Tibial artery (tissue), 4 donors: Measurements from ENCODE around the gene IGLL5.

ENCODE experiments used
- DNase-seq, 2 donors: peaks; one replicate each; pipeline ENCODE4 v3.0.0-alpha.2; 2019
- H3K27ac ChIP-seq, 2 donors: fragments of 200-600 bp; sonication (generic) in 1 of 2; 1 replicate in 1 of 2; 2 replicates in 1 of 2; pipeline ENCODE4 v1.5.1; 2018 to 2019; ENCODE audit warnings: mild to moderate bottlenecking in 1 of 2
- H3K27me3 ChIP-seq, 2 donors: fragments of 200-600 bp; sonication (generic) in 1 of 2; one replicate each; pipeline versions ENCODE4 v1.5.1 to v1.6.0; 2016 to 2019
- H3K36me3 ChIP-seq, 3 donors: fragments of 200-600 bp; sonication (generic) in 2 of 3; one replicate each; pipeline ENCODE4 v1.5.1; 2016 to 2019; ENCODE audit warnings: mild to moderate bottlenecking in 2 of 3
- H3K4me1 ChIP-seq, 4 donors: fragments of 200-600 bp; sonication (generic) in 2 of 4; 1 replicate in 3 of 4; 2 replicates in 1 of 4; pipeline ENCODE4 v1.5.1; 2016 to 2019
- H3K4me3 ChIP-seq, 2 donors: fragments of 200-600 bp; sonication (generic) in 1 of 2; 1 replicate in 1 of 2; 2 replicates in 1 of 2; pipeline ENCODE4 v1.5.1; 2018 to 2019; ENCODE audit warnings: mild to moderate bottlenecking in 2 of 2
- H3K9me3 ChIP-seq, 3 donors: fragments of 200-600 bp; sonication (generic) in 1 of 3; one replicate each; pipeline ENCODE4 v1.5.1; 2016 to 2019
- CTCF ChIP-seq, 2 experiments: fragments of 200-600 bp in 1 of 2; fragments of 450-650 bp in 1 of 2; IDR thresholded peaks; one replicate each; pipeline ENCODE4 v1.5.1; 2017 to 2019; ENCODE audit warnings: antibody characterized with exemption in 2 of 2, mild to moderate bottlenecking in 1 of 2, moderate library complexity in 1 of 2
- intact Hi-C: fragments of 100-400 bp; cut with DNase I; formaldehyde crosslinking; loops from one replicate; pipeline ENCODE4 v1.15.0; 2023; ENCODE audit warnings: low total_unique reads

Gene IGLL5

DNA sequence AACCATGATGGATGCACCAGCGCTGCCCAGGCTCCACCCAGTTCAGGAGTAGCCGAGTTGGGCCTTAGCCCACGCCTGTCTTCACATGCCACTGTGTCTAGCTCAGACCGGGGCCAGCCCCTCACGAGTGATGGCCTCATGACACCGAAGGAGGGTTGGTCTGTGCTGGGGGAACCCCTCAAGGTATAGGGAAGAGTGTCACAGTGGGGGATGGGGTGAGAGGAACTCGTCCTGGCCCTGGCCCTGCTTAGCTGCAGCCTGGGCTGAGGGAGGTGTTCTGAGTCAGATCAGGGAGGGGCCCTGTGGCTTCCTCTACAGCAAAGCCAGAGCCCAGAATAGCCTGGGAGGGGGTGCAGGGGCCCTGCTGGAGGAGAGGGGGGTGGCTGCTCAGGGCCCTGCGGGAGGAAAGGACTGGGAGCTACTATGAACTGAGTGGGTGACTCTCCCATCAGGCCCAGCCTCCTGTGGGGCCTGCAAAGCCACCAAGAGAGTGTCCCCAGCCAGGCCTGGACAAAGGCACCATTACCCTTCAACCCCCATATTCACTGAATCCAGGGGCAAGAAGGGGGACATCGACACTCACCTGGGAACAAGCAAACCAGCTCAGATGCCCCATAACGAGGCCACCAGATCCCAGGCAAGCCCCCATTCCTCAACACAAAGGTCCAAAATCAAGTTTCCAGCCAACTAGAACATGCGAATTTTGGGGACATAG is 41.2 kb downstream of the IGLL5 start:
- H3K27ac ChIP-seq, result no peak overlapping the region
- peaks cover 0 to 25% of the 10 kb centered on the region in 2 donors for H3K27me3 ChIP-seq
- intact Hi-C loops, result no loop called here
- H3K4me1 ChIP-seq, result no peaks in the 10 kb centered on the region
- no peaks in the 10 kb centered on the region for H3K9me3 ChIP-seq
- no peak for DNase-seq
- H3K4me3 ChIP-seq, result no peak overlapping the region
- no peaks in the 10 kb centered on the region for H3K36me3 ChIP-seq
- no peak for TF ChIP-seq CTCF (IDR thresholded peaks at IDR 0.05)

DNA sequence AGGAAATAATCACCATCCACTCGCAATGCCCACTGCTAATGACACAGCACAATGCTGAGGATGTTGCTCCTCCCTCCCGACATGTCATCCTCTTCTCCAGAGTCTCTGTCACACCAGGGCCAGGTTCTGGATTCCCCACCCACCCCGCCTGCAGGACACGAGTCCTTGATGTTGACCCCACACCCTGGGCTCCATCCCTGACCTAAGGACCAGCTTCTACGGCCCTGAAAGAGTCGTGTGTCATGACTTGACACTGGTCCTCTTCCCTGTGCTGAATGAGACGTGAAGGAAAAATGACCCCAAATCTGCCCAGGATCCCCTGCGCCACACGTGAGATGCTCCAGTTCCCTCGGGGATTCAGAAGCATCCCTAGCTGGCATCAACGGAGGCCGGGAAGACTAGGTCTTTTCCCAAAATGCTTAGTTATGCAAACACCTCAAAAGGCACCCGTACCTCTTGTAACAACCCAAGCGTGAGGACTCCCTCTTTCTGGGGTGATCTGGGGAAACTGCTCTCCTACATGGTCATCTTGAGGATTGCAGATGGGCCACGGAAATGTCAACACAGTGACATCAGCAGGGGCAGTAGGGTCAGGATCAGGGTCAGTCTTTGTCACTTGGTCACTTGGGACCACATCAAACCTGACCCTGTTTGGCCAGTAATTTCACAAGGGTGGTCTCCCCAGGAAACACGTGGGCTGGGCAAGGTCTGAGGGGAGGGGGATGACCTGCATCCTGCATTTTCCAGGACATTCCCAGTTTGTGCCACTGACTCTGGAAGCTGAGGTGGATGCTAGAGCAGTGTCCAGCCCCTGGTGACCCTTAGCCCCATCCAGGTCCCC is 42.0 kb downstream of the IGLL5 start:
- intact Hi-C loops, result no loop called here
- Histone ChIP-seq H3K27ac (no peak overlapping the region), H3K27me3 (peaks cover 0 to 25% of the 10 kb centered on the region in 2 donors), H3K36me3 (no peaks in the 10 kb centered on the region), H3K9me3 (no peaks in the 10 kb centered on the region), H3K4me3 (no peak overlapping the region), H3K4me1 (no peaks in the 10 kb centered on the region)
- no peak for TF ChIP-seq CTCF (IDR thresholded peaks at IDR 0.05)
- no peak for DNase-seq

GRCh38 chr22:22930222-22930497 is 42.5 kb downstream of the IGLL5 start:
- Histone ChIP-seq H3K4me1 (no peaks in the 10 kb centered on the region), H3K9me3 (no peaks in the 10 kb centered on the region), H3K27ac (no peak overlapping the region), H3K27me3 (peaks cover 0 to 24% of the 10 kb centered on the region in 2 donors), H3K4me3 (no peak overlapping the region), H3K36me3 (no peaks in the 10 kb centered on the region)
- DNase-seq, result no peak
- intact Hi-C loops, result no loop called here
- no peak for TF ChIP-seq CTCF (IDR thresholded peaks at IDR 0.05)

- H3K4me3 ChIP-seq, result no peak overlapping the region
- H3K27ac ChIP-seq, result no peak overlapping the region
- no peaks in the 10 kb centered on the region for H3K36me3 ChIP-seq
- intact Hi-C loops, result no loop called here
- no peaks in the 10 kb centered on the region for H3K9me3 ChIP-seq
- no peaks in the 10 kb centered on the region for H3K4me1 ChIP-seq
- DNase-seq, result no peak
- peaks cover 0 to 23% of the 10 kb centered on the region in 2 donors for H3K27me3 ChIP-seq
- TF ChIP-seq CTCF (IDR thresholded peaks at IDR 0.05), result no peak
Measured at GRCh38 chr22:22930571-22931556, 43.2 kb downstream of the IGLL5 start.

GRCh38 chr22:22931557-22932270 is 44.1 kb downstream of the IGLL5 start:
- Histone ChIP-seq H3K4me3 (no peak overlapping the region), H3K36me3 (no peaks in the 10 kb centered on the region), H3K27ac (no peak overlapping the region), H3K4me1 (no peaks in the 10 kb centered on the region), H3K27me3 (peaks cover 0 to 22% of the 10 kb centered on the region in 2 donors), H3K9me3 (no peaks in the 10 kb centered on the region)
- no peak for DNase-seq
- intact Hi-C loops, result no loop called here
- TF ChIP-seq CTCF (IDR thresholded peaks at IDR 0.05), result no peak
